GM18867 (cell line): Measurements from ENCODE around the gene DYSF.
"Not testable (repeated sequence)": the region's sequence is repeated elsewhere in the genome, so short reads cannot be mapped to it uniquely, and the experiment has no call there.

ENCODE experiments used
- ATAC-seq: cut with Tn5 transposase; IDR thresholded peaks from one replicate; pipeline ENCODE4 v1.9.1; 2021; ENCODE audit warnings: mild to moderate bottlenecking, moderate library complexity; ENCODE audit not compliant: unreplicated experiment

The DYSF gene

DNA sequence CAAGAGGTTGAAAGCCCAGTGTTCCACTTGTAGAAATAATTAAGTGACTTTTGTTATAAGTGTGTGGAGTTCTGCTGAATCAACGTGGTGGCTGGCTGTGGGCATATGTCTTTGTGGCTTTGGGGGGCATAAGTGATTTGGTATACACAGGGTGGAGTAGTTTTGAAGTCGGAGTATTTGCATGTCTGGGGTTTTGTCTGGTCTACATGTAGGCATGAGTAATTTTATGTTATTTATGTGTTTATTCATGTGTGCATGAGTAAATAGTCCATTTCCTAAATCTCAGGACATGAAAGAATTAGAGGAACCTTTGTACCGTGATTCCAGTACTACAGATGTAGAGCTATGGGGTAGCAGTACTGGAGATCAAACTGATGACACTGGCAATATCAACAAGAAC lies 179.7 kb downstream of the DYSF start:
- no peak for ATAC-seq

DNA sequence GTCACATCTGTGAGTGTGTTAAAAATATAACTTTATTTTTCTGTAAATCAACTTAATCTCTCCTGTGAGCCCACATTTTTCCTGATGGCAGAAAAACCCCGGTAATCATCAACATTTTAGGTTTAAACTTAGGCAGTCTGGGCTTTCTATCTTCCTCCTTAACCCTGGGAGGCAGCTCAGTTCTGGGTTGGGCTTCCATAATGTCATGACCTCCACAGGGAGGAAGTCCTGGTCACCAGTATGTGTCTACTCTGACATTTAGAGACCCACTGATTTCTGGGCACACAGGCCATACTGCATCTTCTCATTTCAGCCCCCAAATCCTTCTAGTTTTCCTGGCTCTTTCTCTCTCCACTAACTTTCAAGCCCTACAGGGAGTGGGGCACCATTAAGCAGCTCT lies 181.2 kb downstream of the DYSF start:
- no peak for ATAC-seq

DNA sequence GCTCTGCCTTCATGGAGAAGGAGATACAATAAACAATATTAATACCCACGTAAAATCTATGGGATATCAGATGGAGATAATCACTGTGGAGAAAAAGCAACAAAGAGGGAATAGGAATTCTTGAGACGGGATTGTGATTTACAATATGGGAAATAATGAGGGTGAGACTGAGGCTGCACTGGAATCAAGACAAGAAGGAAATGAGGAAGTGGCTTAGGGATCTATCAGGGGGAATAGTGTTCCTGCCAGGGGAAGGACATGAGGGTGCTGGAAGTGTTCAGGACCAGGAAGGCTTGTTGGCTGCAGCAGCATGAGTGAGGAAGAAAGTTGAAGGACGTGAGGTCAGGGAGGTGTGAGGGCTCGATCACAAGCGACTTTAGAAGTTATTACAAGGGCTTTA lies 182.4 kb downstream of the DYSF start:
- ATAC-seq = no peak

DNA sequence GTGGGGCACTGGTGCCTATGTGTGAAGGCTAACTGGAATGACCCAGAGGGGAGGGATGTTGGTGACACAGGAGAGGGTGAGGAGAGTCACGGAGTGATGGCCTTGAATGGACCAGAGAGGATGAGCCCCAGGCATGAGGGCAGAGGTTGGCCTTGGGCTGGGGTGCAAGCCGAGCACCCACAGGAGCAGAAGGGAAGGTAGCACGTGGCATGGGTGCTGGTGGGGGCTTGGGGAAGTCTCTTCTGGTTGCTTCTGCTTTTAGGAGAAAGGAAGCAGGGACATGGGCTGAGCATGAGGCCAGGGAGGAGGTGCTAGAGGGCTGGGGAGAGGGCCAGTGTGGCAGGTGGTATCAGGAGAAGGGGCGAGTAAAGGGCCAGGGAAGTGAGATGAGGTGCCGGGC lies 183.8 kb downstream of the DYSF start:
- no peak for ATAC-seq

DNA sequence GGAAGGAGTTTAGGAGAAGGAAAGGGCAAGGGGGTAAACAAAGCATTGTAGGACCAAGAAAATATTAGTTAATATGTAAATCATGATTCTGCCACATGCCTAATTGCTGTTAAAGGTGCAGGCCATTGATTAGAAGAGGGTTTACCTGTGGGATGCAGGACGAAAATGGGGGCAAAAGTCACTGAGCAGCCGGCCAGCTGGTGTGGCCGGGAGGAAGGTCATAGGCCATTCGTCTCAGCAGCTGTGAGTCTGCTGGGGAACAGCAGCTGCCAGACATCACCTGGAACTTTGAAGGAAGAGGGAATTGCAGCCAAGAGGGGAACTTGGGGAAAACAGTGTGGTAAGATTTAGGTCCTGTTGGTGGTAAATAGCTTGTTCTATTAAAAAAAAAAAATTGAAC lies 184.4 kb downstream of the DYSF start:
- ATAC-seq = no peak

DNA sequence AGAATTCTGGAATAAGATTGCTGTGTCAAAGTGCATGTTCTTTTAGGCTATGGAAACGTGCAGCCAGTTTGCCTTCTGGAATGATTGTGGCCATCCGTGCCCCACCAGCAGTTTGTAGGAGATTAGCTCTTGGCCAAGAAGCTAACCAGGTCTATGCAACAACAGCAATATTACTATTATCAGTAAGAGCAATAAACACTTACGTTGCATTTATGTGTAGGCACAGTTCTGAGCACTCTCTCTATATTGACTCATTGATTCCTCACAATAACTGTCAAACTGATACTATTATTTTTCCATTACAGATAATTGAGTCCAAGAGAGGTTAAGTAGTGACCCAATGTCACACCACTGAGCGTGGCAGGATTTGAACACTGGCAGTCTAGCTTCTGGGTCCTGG lies 186.4 kb downstream of the DYSF start:
- ATAC-seq = no peak

DNA sequence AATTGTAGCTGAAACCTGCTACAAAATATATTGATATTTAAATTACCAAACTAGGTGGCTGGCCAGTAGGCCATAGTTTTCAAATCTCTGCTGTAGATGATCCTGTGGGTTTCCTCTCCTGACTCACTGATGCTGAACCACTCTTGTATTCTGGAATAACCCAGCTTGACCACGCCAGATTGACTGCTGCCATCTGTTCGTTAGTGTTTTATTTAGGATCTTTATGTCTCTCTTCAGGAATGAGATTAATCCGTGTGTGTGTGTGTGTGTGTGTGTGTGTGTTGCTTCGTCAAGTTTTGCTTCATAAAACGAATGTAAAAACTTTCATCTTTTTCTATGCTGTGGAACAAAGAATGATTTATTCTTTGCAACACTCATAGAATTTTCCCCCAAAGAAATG lies 187.1 kb downstream of the DYSF start:
- ATAC-seq = no peak

DNA sequence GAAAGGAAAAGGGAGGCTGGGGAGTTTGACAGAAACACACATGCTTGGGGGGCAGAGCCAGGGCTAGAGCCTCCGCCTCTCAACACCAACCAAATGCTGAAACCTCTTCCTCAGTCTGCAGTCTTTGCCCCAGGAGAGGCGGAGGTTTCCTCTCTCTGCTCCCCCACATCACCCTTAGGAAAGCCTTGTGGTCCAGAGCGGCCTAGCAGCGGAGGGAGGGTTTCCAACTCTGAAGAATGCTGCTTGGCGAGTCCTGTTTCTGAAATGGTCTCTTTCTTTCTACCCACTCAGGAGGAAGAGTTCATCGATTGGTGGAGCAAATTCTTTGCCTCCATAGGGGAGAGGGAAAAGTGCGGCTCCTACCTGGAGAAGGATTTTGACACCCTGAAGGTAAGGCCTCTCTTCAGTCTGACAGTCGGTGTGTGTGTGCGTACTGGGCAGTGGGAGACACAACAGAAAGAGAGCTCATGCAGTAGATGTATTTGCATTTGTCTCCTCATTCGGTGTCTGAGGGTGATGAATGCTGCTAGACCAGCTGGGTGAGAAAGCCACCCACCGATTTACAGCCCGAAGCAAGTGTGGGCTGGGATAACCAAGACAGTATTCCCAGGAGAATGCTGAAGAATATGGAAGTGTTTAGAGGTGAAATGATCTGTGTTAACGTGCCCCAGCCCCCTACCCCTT lies 190.5 kb downstream of the DYSF start:
- ATAC-seq = no peak

DNA sequence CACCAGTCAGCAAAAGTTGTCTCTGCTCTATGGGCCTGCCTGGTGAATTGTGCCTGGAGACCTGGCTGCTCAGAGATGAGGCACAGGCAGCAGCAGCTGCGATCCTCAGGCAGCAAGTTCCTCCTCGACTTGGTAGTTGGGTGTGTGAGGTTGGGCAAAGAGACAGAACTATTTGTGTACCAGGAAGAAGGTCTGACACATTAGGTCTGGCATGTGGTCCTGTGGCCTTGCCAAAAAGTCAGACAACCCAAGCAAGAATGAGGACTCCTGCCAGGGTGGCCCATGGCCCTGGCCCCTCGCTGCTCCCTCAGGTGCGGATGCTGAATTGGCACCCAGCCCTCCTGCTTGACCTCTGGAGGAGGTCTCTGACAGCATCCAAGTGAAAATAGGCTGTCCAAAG lies 192.7 kb downstream of the DYSF start:
- ATAC-seq = no peak

DNA sequence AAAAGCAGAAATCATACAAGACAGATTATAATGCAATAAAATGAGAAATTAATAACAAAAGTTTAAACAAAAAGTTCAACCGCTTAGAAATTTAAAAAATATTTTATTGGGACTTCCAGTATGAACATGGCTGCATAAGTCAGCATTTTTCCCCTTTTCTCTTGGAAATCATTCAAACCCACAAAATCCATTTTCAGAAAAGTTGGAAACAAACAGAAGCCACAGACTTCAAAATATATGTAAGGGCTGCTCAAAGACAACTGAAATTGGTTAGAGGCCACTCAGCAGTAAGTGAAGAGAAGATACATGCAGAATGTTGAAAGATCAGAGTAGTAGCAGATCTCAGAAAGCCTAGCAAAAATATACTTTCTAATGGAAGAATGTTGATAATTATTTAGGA lies 194.0 kb downstream of the DYSF start:
- ATAC-seq = no peak

DNA sequence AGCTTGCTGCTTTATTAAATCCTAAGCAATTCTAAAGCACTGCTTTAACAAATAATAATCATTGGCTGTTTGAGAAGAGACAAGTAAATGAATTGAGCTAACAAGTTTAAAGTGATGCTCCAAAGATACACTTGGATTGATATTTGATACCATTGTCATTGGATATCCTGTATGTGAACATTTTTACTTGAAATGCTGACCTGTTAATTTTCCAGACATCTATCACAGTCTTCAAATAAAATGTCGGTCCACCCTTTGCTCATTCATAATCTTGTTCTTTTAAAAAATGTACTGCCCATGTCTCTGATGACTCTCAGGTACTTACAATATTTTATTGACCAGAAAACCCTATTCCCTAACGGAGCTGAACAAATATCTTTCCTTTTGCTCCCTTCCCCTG lies 202.1 kb downstream of the DYSF start:
- no peak for ATAC-seq

DNA sequence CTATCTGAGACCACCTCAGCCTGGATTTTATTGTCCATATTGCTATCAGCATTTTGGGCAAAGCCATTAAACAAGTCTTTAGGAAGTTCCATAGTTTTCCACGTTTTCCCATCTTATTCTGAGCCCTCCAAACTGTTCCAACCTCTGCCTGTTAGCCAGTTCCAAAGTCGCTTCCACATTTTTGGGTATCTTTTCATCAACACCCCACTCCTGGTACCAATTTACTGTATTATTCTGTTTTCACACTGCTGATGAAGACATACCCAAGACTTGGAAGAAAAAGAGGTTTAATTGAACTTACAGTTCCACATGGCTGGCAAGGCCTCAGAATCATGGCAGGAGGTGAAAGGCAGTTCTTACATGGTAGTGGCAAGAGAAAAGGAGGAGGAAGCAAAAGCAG lies 204.9 kb downstream of the DYSF start:
- not testable (repeated sequence) for ATAC-seq

DNA sequence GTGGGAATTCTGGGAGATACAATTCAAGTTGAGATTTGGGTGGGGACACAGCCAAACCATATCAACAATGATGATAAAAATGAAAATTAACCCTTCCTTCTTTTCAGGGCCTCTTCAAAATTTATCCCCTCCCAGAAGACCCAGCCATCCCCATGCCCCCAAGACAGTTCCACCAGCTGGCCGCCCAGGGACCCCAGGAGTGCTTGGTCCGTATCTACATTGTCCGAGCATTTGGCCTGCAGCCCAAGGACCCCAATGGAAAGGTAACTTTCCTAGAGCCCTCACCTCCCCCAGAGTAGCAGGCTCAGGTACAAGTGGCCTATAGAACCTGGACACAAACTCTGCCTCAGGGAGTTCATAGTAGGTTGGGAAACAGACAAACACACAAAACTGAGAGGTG lies 205.4 kb downstream of the DYSF start:
- no peak for ATAC-seq

DNA sequence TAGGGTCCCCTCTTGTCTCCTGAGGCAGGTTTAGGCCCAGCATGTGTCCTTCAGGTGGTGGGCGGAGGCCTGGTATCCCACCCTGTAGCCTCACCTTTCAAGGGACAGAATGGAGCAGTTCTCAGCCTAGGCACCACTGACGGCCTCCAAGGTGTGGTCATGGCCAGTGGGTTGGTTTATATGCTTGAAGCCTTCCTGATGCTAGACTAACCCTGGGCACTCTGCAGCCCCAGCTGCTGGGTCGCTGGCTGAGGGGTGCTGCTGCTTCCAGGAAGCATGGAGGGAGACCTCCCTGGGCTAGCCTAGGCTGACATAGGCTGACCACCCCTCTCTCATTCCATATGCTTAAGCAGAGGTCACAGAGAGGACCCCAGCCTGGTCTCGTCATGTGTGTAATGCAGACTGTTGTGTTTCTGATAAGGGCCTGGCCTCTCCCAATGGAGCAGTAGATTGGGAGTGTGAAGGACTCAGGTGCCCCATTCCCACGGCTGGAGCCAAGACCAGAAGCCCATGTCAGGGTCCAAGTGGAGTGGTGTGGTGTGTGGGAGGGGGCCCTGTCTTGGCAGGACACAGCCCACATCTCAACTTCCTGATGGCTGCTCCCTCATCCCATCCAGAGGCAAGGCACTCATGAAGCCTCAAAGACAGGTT lies 206.6 kb downstream of the DYSF start:
- no peak for ATAC-seq

DNA sequence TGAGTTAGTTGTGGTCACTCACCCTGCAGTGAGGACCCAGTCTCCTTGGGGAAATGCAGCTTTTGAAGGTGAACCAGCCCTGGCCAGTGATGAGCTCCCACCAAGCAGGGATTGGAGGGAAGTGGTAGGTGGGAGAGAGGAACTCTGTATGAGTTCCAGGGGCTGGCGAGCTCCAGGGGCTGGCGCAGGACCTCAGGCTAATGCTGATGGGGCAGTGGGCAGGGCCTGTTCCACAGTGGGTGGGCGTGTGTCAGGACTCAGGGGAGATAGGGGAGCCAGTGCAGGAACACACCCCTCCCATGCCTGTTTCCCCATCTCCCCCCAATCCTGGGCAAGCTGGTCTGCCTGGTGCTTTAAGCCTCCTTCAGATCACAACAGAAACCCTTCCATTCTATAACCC lies 208.4 kb downstream of the DYSF start:
- no peak for ATAC-seq

DNA sequence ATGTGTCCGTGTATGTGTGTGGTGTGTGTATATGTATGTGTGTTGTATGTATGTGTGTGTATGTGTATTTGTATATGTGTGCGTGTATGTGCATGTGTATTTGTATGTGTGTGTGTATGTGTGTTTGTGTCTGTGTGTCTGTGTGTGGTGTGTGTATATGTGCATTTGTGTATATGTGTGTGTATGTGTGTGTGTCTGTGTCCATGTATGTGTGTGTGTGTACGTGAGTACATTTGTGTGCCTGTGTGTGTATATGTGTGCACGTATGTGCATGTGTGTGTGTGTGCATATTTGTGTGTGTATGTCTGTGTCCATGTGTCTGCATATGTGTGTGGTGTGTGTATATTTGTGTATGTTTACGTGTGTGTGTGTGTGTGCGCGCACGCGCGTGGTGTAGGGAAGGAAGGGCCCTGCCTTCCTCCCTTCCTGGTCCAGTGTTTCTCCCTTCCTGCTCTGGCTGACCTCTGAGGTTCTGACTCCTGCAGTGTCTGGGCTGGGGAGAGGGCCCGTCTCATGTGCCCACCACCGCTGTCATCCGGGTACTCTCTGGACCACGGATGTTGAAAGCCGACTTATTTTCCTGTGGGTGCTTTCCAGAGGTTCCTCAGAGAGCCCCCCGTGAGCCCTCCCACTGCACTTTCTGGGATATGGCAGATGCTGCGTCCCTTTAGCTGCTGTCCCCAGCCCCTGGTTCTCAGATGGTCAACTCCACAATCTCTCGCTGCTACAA lies 209.5 kb downstream of the DYSF start:
- no peak for ATAC-seq

DNA sequence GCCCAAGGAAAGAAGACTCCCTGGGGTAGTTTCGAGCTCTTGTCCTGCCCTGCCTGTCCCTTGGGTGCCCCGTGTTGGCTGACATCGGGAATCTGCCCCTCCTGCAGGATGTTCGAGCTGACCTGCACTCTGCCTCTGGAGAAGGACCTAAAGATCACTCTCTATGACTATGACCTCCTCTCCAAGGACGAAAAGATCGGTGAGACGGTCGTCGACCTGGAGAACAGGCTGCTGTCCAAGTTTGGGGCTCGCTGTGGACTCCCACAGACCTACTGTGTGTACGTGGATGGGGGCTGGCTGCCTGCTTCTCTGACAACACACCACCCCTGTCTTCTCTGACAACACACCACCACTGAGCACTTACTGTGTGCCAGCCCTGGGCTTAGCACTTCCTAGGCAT lies 210.8 kb downstream of the DYSF start:
- ATAC-seq = no peak

DNA sequence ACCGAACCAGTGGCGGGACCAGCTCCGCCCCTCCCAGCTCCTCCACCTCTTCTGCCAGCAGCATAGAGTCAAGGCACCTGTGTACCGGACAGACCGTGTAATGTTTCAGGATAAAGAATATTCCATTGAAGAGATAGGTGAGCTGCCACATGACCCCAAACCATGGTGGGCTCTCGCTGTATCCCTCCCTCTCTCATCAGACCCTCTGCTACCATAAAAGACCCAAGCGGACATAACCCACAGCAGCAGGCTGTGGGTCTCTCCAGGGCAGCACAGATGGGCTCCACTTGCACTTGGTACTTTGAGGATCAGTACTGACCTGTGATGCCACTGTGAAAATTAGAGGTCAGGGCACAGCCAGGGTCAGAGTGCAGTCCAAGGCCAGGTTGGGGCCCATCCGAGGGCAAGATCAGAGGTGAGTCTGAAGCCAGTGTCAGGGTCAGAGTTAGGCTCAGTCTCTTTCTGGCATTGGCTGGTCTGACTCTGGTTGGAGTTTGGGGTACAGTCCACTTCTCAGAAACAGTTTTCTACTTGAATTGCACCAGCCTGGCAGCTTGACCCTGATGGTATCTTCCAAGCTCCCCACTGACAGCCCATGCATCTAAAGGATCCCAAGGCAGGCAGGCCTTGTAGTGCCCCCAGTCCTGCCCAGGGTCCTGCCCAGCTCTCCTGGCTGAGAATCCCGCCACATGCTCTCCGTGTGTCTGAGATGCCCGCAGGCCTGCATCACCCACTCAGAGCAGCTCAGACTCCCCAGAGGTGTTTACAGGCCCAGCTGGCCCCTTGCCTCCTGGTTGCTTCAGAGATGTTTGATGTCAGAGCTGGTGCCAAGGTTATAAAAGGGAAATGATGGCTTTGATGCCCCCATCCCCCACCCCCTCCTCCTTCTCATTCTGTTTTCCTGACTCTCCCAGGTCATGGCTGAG lies 212.1 kb downstream of the DYSF start:
- no peak for ATAC-seq

DNA sequence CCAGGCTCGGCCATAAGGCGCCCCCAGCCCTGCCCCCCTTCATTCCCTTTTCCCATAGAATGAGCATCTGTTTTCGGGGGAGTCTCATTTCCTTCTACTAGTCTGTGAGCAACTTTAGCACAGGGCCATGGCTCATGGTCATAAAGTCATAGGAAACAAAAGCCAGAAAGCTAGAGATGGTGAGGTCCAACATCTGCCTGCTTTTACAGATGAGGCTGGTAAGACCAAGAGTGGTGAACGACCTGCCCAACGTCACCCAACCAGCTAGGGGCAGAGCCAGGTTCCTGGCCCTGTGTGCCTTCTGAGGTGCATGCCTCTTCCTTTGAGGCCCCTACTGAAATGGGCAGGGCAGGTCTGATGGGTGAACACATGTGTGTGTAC lies 212.7 kb downstream of the DYSF start:
- no peak for ATAC-seq

DNA sequence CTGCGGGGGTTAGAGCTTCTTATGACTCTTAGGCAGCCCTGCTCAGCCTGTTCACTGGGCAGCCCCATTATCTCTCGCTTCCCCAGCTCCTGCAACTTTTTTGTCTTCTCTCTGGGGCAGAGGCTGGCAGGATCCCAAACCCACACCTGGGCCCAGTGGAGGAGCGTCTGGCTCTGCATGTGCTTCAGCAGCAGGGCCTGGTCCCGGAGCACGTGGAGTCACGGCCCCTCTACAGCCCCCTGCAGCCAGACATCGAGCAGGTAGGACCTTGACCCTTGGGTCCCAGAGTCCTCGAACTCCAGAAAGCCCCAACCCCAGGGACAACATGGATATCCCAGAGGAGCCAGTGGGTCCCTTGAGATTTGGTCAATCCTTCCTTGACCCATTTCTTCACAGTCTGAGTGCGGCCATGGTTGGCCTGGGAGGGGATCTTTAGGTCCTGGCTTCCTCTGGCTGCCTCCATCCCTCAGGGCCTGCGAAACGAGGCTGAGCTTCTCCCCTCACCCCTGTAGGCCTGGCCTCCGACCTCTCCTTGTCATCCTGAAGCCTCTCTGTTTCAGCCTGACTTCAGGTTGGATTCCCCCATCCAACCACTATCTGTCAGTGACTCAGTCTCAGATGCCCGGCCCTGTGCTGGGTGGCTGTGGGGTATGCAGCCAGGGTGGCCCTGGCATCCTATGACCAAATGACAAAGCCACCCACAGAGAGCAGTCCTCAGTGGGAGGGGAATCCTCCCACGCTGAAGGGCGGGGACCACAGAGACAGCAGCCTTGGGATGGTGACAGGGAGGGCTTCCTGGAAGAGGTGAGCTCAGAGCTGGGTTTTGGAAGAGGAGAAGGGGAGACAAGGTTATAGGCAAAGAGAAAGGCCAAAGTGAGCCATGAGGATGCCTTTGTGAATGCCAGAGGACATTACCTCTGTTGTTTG lies 214.2 kb downstream of the DYSF start:
- no peak for ATAC-seq
